ENCODE measurements around the gene HDLBP. TPM values are rescaled to one million over a fixed set of nuclear protein-coding genes. Genes with fewer than 3 reads are reported as not detected.

HDLBP gene
- total RNA-seq, 2 donors from 2014 or later = 272 to 283 TPM

DNA sequence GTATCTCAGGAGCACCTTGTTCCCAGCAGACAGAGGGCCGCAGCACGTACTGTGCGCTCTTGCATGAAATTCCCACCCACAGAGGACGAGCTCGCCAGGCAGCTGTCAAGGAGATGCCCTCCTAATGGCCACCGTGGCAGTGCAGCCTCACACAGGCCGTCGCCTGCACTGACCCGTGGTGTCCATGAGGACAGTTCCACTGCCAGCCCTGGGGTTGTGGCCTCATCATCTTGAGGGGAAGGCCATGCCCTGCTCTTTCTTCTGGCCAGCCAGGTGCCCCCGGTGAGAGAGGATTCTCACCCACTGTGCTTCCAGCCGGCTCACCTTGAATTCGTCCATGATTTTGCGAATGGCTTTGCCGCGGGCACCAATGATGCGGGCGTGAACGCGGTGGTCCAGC is 85.0 kb downstream of the HDLBP start:
- no peak overlapping the region for H3K4me3 Mint-ChIP-seq
- H3K27me3 Mint-ChIP-seq (ENCODE audit: low read depth) = no peaks in the 10 kb centered on the region
- no peaks in the 10 kb centered on the region for H3K4me1 Mint-ChIP-seq (ENCODE audit: low read depth)
- H3K36me3 Mint-ChIP-seq (ENCODE audit: insufficient read depth in 2 of 2) = peaks cover 11 to 28% of the 10 kb centered on the region in 2 donors
- H3K27ac Mint-ChIP-seq = no peak overlapping the region
- H3K9me3 Mint-ChIP-seq = no peaks in the 10 kb centered on the region
- ATAC-seq (replicated peaks in 1 of 2) (no peak), DNase-seq (no peak)

DNA sequence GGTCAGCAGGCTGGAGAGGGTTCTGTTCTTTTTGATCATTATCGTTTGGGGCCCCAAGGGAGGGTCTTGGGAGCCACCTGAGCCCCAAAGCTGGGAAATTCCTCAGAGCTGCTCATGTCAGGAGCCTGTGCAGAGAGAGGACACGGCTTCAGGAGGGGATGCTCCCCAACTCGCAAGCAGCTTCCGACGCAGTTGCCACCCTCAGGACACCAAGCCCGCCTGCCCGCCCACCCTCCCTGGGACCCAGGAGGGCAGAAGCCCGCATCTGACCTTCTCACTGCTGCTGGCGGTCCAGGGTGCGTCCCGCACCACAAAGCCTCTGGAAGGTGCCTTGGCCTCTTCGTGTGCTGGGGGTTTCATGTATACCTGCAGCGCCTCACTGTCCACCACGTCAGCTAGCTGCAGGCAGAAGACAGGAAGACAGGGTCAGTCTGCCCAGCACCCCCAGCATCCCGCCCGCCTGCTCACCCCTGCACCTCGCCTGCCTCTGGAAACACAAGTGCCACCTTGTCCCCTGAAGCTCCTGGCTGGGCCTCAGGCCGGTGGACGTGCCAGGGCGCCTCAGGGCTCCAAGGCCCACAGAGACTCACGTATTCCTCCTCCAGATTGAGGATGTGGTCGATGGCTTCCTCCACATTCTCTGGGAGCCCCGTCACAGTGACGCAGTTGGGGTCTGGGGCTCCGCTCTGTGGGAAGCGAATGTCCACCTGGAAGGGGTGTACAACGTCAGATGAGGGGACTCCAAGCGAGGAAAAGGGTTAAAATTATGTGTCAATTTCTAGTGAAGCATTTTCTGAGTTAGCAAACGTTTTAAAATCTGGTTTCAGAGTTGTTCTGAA is 85.7 kb downstream of the HDLBP start:
- Mint-ChIP-seq H3K36me3 (ENCODE audit: insufficient read depth in 2 of 2) (peaks cover 11 to 28% of the 10 kb centered on the region in 2 donors), H3K4me1 (ENCODE audit: low read depth) (no peaks in the 10 kb centered on the region), H3K9me3 (no peaks in the 10 kb centered on the region), H3K4me3 (no peak overlapping the region), H3K27me3 (ENCODE audit: low read depth) (no peaks in the 10 kb centered on the region), H3K27ac (no peak overlapping the region)
- DNase-seq = no peak
- ATAC-seq (replicated peaks in 1 of 2) = no peak

DNA sequence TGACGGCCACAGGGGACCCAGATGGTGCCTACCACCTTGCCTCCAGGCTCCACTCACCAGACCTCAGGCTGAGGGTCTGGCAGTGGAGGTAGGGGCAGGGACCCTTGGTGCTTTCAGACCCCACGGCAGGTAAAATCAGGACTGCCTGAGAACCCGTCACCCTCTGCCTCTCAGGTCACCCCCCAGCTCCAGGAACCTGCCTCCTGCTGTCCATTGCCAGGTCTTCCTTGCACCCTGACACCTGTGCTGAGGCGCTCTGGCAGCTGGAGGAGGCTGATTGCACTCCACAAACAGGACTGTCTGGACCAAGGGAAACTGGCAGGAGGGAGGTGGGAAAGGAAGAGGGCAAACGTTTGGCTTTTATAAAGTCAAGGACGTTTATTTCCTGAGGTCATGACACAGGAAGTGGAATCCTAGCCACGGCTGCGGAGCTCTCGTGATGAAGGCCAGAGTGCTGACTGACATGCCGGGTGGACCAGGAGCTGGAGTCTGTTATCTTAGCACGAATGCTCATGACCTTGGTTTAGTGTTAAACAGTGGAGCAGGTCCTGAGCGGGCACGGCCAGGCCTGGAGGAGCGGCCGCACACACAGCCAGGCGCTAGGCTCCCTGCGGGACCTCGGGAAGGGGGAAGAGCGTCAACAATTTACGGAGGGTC is 86.5 kb downstream of the HDLBP start:
- H3K9me3 Mint-ChIP-seq = no peaks in the 10 kb centered on the region
- no peak overlapping the region for H3K4me3 Mint-ChIP-seq
- DNase-seq (no peak), ATAC-seq (replicated peaks in 1 of 2) (no peak)
- no peaks in the 10 kb centered on the region for H3K4me1 Mint-ChIP-seq (ENCODE audit: low read depth)
- no peak overlapping the region for H3K27ac Mint-ChIP-seq
- no peaks in the 10 kb centered on the region for H3K27me3 Mint-ChIP-seq (ENCODE audit: low read depth)
- peaks cover 11 to 25% of the 10 kb centered on the region in 2 donors for H3K36me3 Mint-ChIP-seq (ENCODE audit: insufficient read depth in 2 of 2)

DNA sequence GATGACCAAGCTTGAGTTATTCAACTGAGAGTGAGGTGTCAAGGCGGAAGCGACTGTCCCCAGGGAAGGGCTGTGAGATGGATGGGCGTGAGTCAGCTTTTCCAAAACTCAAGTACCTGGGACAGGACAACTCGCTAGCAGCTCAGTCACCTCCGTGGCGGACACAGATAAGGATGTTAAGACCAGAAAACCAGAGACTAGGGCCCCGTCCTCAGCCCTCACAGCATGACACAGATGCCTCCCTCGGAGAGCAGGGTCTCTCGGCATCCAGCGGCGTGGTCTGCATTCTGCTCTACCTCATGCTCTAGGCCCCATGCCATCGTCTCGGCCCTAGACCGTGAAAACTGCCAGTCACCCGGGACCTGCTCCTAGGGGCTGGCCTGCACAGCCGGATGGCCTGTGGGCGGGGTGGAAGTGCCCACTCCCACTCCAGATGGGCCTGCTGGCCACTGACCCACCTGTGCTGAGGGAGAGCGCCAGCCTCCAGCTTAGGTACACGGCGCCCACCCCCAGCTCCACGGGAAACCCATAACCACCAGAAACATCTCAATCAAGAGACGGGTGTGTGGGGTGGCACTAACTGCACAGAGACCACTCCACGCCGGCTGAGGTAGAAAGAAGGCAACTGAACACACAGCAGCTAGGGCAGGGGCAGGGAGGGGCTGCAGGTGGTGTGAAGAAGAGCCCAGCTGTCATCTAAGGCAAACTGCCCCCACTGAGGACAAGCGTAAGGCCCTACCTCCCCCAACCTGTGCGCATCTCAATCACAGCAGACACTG is 87.2 kb downstream of the HDLBP start:
- no peak overlapping the region for H3K27ac Mint-ChIP-seq
- peaks cover 7 to 22% of the 10 kb centered on the region in 2 donors for H3K36me3 Mint-ChIP-seq (ENCODE audit: insufficient read depth in 2 of 2)
- DNase-seq (no peak), ATAC-seq (replicated peaks in 1 of 2) (no peak)
- H3K4me3 Mint-ChIP-seq = no peak overlapping the region
- H3K27me3 Mint-ChIP-seq (ENCODE audit: low read depth) = no peaks in the 10 kb centered on the region
- H3K4me1 Mint-ChIP-seq (ENCODE audit: low read depth) = peaks cover 4% of the 10 kb centered on the region
- no peaks in the 10 kb centered on the region for H3K9me3 Mint-ChIP-seq

DNA sequence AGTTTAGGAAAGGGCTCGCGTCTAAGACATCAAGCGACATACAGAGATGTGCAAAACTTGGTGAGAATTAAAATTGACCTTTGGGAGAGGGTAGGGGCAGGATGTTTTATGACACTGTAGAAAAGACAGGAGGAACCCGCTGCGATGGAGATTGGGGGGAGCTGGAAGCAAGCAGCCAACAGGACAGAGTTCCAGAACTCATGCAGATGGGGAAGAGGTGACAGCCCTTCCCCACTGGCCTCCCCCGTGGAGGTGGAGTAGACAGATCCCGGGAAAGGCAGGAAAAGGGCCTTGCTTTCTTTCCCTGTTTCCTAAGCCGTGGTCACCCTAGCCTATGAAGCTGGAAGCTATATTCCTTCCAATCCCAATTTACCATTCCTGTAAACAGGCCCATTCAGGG is 87.9 kb downstream of the HDLBP start:
- no peak overlapping the region for H3K27ac Mint-ChIP-seq
- H3K4me1 Mint-ChIP-seq (ENCODE audit: low read depth) = peaks cover 7% of the 10 kb centered on the region
- no peaks in the 10 kb centered on the region for H3K9me3 Mint-ChIP-seq
- DNase-seq (no peak), ATAC-seq (replicated peaks in 1 of 2) (no peak)
- peaks cover 7 to 18% of the 10 kb centered on the region in 2 donors for H3K36me3 Mint-ChIP-seq (ENCODE audit: insufficient read depth in 2 of 2)
- H3K4me3 Mint-ChIP-seq = no peak overlapping the region
- H3K27me3 Mint-ChIP-seq (ENCODE audit: low read depth) = no peaks in the 10 kb centered on the region

DNA sequence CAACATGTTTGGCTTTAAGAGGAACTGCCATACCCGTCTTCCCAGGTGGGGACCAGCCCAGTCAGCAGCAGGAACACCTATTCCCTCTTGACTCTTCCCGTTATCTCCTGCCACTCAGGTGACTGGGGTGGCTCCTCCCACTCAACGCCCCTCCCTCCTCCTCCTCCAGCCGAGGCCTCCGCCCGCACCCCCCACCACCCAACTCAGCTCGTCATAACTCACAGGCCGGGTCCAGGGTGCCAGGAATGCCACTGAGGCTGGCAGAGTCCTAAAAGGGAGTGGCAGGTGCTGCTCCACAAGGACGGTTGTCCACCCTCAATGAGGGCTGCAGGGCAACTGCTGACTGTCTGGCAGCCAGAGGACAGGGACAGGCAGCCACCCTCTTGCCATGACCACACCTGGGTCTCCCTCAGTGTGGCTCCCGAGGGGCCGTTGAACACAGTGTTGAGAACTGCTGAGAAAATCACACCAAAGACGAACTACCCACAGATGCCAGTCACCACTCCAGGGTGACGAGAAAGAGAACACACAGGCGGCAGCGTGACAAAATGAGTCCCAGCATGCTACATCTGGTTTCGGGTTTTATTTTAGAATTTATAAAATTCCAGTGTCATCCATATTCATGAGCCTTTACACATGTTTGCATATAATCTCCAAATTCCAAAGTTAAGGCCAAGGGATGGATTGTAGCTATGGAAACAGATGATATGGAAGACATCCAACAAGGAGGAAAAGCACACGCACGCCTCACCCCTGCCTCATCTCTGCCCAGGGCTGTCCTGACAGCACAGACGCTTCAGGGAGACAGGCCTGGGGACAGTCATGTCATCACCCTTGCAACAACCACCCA is 88.5 kb downstream of the HDLBP start:
- Mint-ChIP-seq H3K36me3 (ENCODE audit: insufficient read depth in 2 of 2) (peaks cover 7 to 15% of the 10 kb centered on the region in 2 donors), H3K4me1 (ENCODE audit: low read depth) (peaks cover 7% of the 10 kb centered on the region), H3K27ac (no peak overlapping the region), H3K27me3 (ENCODE audit: low read depth) (no peaks in the 10 kb centered on the region), H3K9me3 (no peaks in the 10 kb centered on the region), H3K4me3 (no peak overlapping the region)
- ATAC-seq (replicated peaks in 1 of 2) (no peak), DNase-seq (no peak)

DNA sequence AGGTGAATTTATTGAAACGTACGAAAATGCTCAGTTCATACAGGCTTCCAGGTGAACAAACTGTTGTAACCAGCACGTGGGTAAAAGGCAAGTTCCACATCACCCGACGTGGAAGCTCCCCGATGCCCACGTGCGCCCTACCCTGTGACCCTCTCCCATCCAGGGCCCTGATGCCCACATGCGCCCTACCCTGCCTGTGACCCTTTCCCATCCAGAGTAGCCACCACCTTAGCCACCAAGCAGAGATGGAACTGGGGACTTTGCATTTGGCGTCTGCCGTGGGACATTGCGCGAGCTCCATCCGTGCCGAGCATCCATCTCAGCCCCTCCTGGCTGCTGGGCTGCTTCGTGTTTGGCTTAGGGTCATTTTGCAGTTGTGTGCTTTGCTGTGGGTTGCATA is 89.5 kb downstream of the HDLBP start:
- Mint-ChIP-seq H3K27me3 (ENCODE audit: low read depth) (no peaks in the 10 kb centered on the region), H3K4me1 (ENCODE audit: low read depth) (peaks cover 7% of the 10 kb centered on the region), H3K4me3 (no peak overlapping the region), H3K36me3 (ENCODE audit: insufficient read depth in 2 of 2) (peaks cover 2 to 8% of the 10 kb centered on the region in 2 donors), H3K9me3 (no peaks in the 10 kb centered on the region), H3K27ac (no peak overlapping the region)
- DNase-seq (no peak), ATAC-seq (replicated peaks in 1 of 2) (no peak)

DNA sequence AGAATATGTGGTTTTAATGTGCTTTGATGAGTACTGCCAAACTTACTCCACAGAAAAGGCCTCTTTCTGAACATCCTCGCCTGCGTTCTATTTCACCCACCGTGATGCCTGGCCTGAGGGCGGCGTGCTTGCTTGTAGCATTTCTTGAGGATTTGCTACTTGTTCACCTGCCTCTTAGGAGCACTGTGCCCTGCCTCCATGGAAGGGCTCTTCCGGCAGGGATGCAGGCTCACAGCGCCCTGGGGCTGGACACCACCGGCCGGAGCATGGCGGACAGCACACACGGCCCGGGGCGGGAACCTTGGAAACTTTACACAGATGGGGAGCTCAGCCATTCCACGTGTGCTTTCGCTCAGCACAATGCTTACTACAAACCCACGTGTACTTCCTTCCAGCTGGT is 89.9 kb downstream of the HDLBP start:
- DNase-seq = no peak

DNA sequence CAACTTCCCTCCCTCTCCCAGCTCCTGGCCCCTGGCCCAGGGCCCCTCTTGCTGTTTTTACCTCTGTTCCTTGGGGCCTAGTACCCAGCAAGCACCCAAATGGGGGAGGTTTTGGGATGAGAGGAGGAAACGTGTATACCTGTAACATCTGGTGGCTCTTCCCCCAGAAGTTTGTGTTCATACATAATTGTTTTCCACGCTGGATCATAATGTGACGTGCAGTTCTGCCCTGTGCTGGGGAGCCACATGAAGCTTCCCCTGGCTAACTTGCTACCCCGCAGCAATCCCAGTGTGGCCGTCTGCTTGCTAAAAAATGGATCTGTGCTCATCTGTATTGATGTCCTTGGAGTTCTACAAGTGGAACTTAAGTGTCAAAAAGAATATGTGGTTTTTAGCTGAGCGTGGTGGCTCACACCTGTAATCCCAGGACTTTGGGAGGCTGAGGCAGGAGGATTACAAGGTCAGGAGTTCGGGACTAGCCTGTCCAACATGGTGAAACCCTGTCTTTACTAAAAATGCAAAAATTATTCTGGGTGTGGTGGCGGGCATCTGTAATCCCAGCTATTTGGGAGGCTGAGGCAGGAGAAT is 90.5 kb downstream of the HDLBP start:
- Mint-ChIP-seq H3K36me3 (ENCODE audit: insufficient read depth in 2 of 2) (peaks cover 2 to 6% of the 10 kb centered on the region in 2 donors), H3K4me1 (ENCODE audit: low read depth) (peaks cover 8% of the 10 kb centered on the region), H3K4me3 (no peak overlapping the region), H3K27me3 (ENCODE audit: low read depth) (peaks cover 3% of the 10 kb centered on the region), H3K27ac (no peak overlapping the region), H3K9me3 (no peaks in the 10 kb centered on the region)
- DNase-seq (no peak), ATAC-seq (replicated peaks in 1 of 2) (no peak)

More for the DNA sequence above, 89.9 kb downstream of the HDLBP start:
- H3K27me3 Mint-ChIP-seq (ENCODE audit: low read depth) = no peaks in the 10 kb centered on the region
- H3K4me3 Mint-ChIP-seq = no peak overlapping the region
- peaks cover 2 to 5% of the 10 kb centered on the region in 2 donors for H3K36me3 Mint-ChIP-seq (ENCODE audit: insufficient read depth in 2 of 2)
- no peak for ATAC-seq (replicated peaks in 1 of 2)
- H3K27ac Mint-ChIP-seq = no peak overlapping the region
- H3K9me3 Mint-ChIP-seq = no peaks in the 10 kb centered on the region
- H3K4me1 Mint-ChIP-seq (ENCODE audit: low read depth) = peaks cover 7% of the 10 kb centered on the region

DNA sequence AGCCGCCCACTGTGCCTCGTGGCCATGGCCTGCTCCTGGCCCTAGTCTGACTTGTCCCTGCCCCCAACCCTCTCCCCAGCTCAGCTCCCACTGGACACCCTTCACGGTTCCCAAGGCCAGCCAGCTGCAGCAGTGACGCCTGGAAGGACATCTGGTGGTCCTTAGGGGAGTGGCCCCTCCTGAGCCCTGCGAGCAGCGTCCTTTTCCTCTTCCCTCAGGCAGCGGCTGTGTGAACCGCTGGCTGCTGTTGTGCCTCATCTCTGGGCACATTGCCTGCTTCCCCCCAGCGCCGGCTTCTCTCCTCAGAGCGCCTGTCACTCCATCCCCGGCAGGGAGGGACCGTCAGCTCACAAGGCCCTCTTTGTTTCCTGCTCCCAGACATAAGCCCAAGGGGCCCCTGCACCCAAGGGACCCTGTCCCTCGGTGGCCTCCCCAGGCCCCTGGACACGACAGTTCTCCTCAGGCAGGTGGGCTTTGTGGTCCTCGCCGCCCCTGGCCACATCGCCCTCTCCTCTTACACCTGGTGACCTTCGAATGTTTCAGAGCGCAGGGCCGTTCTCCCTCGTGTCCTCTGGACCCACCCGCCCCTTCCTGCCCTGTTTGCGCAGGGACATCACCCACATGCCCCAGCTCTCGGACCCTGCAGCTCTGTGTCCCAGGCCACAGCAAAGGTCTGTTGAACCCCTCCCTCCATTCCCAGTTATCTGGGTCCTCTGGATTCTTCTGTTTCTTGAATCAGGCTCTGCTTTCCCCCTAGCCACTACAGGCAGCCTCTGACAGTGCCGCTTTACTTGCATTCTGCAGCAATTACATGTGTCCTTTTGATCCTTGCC is 91.2 kb downstream of the HDLBP start:
- Mint-ChIP-seq H3K27me3 (ENCODE audit: low read depth) (peaks cover 10% of the 10 kb centered on the region), H3K4me3 (no peak overlapping the region), H3K4me1 (ENCODE audit: low read depth) (peaks cover 15% of the 10 kb centered on the region), H3K27ac (no peak overlapping the region), H3K9me3 (no peaks in the 10 kb centered on the region), H3K36me3 (ENCODE audit: insufficient read depth in 2 of 2) (peaks cover 2 to 7% of the 10 kb centered on the region in 2 donors)
- DNase-seq = no peak
- ATAC-seq (replicated peaks in 1 of 2) = peak; percentile 12 to 32

DNA sequence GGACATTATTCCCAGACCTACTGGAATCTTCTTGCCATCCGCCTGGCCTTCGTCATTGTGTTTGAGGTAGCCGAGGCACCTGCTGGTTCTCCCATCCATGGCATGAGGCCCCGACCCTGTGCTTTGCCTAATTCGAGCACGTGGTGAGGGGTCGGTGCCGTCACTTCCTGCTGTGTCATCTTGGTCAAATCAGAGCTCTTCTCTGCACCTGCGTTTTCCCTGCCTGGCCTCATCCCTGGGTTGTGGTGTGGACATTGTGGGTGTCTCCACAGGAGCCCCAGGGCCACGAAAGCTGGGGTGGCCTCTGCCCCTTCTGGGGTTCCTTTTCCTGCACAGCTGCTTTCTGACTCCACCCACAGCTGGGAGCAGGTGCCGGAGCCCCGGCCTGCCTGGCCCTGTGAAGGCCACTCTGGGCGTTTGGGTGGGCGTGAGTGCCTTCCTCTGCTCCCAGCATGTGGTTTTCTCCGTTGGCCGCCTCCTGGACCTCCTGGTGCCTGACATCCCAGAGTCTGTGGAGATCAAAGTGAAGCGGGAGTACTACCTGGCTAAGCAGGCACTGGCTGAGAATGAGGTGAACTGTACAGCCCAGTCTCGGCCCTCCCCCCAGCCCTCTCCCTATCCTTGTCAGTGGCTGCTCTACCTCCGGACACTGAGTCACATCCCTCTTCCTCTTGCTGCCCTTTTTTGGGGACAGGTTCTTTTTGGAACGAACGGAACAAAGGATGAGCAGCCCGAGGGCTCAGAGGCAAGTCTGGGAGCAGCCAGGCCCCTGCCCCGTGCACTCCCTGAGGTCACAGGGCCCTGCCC is 92.1 kb downstream of the HDLBP start:
- no peaks in the 10 kb centered on the region for H3K9me3 Mint-ChIP-seq
- H3K27ac Mint-ChIP-seq = no peak overlapping the region
- DNase-seq (no peak), ATAC-seq (replicated peaks in 1 of 2) (peak; percentile 21 to 25)
- H3K4me1 Mint-ChIP-seq (ENCODE audit: low read depth) = peaks cover 24% of the 10 kb centered on the region
- H3K27me3 Mint-ChIP-seq (ENCODE audit: low read depth) = peaks cover 18% of the 10 kb centered on the region
- no peak overlapping the region for H3K4me3 Mint-ChIP-seq
- H3K36me3 Mint-ChIP-seq (ENCODE audit: insufficient read depth in 2 of 2) = peaks cover 3 to 5% of the 10 kb centered on the region in 2 donors
